ENCODE results near the gene SFI1. TPM values are rescaled to one million over a fixed set of nuclear protein-coding genes. Genes with fewer than 3 reads are reported as not detected.
"Not testable (repeated sequence)": the region's sequence is repeated elsewhere in the genome, so short reads cannot be mapped to it uniquely, and the experiment has no call there.

SFI1 gene
- total and polyA plus RNA-seq, 4 donors = 14.0 to 46.0 (median 32.7) TPM

DNA sequence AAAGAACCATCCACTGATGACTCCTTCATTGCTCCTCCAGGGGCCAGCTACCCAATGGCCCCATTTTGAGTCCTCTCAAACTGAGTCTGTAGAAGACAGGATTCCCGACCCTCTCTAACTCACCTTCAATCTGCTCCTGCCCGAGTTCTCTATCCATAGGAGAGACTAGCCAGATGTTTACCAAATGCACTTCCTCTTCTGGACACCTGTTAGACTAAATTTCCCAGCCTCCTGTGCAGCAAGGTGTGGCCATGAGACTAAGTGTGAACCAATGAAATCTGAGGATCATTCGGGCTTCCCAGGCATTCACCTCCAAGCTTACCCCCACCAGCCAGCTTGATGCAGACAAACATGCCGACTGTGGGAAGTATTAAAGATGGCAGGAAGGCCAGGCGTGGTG lies 158.1 kb downstream of the SFI1 start:
- WGBS, 2 donors = 93 to 95% methylated on average over 5 of the region's 5 CpGs
- Histone ChIP-seq H3K4me3 (no peak overlapping the region), H3K27ac (ENCODE audit: low read depth in 1 of 2, low read length in 1 of 2) (no peak overlapping the region), H3K9me3 (ENCODE audit: control insufficient read depth in 4 of 4, insufficient read depth in 3 of 4, low read length in 3 of 4) (no peaks in the 10 kb centered on the region), H3K36me3 (ENCODE audit: control insufficient read depth in 4 of 4, insufficient read depth in 4 of 4, low read length in 4 of 4) (peaks cover 0 to 4% (median 1%) of the 10 kb centered on the region in 4 donors), H3K9ac (ENCODE audit: insufficient read depth in 1 of 2, low read length in 2 of 2) (no peak overlapping the region), H3K27me3 (ENCODE audit: control insufficient read depth in 3 of 3, insufficient read depth in 3 of 3, low read length in 2 of 3) (no peaks in the 10 kb centered on the region), H3K4me1 (ENCODE audit: control insufficient read depth in 5 of 5, insufficient read depth in 5 of 5, low read length in 5 of 5) (peaks cover 0 to 6% (median 0%) of the 10 kb centered on the region in 5 donors)
- DNase-seq (no peak), ATAC-seq (ENCODE audit: insufficient read depth, low FRiP score) (no peak)
- TF ChIP-seq, protein P1, sequence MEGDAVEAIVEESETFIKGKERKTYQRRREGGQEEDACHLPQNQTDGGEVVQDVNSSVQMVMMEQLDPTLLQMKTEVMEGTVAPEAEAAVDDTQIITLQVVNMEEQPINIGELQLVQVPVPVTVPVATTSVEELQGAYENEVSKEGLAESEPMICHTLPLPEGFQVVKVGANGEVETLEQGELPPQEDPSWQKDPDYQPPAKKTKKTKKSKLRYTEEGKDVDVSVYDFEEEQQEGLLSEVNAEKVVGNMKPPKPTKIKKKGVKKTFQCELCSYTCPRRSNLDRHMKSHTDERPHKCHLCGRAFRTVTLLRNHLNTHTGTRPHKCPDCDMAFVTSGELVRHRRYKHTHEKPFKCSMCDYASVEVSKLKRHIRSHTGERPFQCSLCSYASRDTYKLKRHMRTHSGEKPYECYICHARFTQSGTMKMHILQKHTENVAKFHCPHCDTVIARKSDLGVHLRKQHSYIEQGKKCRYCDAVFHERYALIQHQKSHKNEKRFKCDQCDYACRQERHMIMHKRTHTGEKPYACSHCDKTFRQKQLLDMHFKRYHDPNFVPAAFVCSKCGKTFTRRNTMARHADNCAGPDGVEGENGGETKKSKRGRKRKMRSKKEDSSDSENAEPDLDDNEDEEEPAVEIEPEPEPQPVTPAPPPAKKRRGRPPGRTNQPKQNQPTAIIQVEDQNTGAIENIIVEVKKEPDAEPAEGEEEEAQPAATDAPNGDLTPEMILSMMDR (IDR thresholded peaks at IDR 0.05; ENCODE audit: control extremely low read depth, extremely low read depth) = no peak

DNA sequence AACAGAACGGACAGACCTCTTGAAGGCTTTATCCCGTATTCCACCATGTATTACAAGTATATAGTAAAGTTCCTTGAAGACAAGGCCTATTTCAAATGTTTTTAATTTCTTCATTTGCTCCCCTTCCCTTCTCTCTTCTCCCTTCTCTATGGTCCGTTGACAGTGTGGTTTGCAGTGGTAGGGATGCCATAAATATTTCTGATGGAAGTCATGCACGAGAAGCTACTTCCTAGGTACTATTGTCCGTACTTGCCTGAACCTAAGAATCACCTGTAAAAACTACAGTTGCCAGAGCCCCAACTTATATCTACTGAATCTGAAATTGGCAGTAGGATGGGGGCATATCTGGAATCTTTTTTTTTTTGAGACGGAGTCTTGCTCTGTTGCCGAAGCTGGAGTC lies 162.9 kb downstream of the SFI1 start:
- H3K27me3 ChIP-seq (ENCODE audit: control insufficient read depth in 3 of 3, insufficient read depth in 3 of 3, low read length in 2 of 3) = no peaks in the 10 kb centered on the region
- H3K9me3 ChIP-seq (ENCODE audit: control insufficient read depth in 4 of 4, insufficient read depth in 3 of 4, low read length in 3 of 4) = no peaks in the 10 kb centered on the region
- H3K27ac ChIP-seq (ENCODE audit: low read depth in 1 of 2, low read length in 1 of 2) = no peak overlapping the region
- 87 to 90% methylated on average over 7 of the region's 7 CpGs for WGBS, 2 donors
- H3K36me3 ChIP-seq (ENCODE audit: control insufficient read depth in 4 of 4, insufficient read depth in 4 of 4, low read length in 4 of 4) = peaks cover 0 to 3% (median under 1%) of the 10 kb centered on the region in 4 donors
- H3K9ac ChIP-seq (ENCODE audit: insufficient read depth in 1 of 2, low read length in 2 of 2) = no peak overlapping the region
- peaks cover 0 to 11% (median 8%) of the 10 kb centered on the region in 5 donors for H3K4me1 ChIP-seq (ENCODE audit: control insufficient read depth in 5 of 5, insufficient read depth in 5 of 5, low read length in 5 of 5)
- H3K4me3 ChIP-seq = no peak overlapping the region
- no peak for DNase-seq
- ATAC-seq (ENCODE audit: insufficient read depth, low FRiP score) = no peak
- TF ChIP-seq, protein P1 (IDR thresholded peaks at IDR 0.05; ENCODE audit: control extremely low read depth, extremely low read depth) = no peak

DNA sequence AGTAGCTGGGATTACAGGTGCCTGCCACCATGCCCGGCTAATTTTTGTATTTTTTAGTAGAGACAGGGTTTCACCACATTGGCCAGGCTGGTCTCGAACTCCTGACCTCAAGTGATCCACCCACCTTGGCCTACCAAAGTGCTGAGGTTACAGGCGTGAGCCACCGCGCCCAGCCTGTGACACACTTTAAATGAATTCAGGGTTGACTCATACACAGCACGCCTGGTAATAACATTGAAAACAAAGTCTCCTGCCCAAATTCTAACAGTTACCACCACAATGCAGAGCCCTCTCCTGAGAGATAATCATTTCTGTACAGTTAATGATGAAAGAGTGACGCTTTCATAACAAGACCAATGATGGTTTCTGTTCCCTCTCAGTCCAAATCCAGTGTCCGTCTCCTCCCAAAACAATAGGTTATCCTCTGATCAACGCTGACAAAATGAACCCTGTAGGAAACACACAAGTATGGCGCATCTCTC lies 164.6 kb downstream of the SFI1 start:
- H3K27me3 ChIP-seq (ENCODE audit: control insufficient read depth in 3 of 3, insufficient read depth in 3 of 3, low read length in 2 of 3); H3K4me1 ChIP-seq (ENCODE audit: control insufficient read depth in 5 of 5, insufficient read depth in 5 of 5, low read length in 5 of 5); H3K36me3 ChIP-seq (ENCODE audit: control insufficient read depth in 4 of 4, insufficient read depth in 4 of 4, low read length in 4 of 4); DNase-seq; H3K9me3 ChIP-seq (ENCODE audit: control insufficient read depth in 4 of 4, insufficient read depth in 3 of 4, low read length in 3 of 4); H3K4me3 ChIP-seq; H3K27ac ChIP-seq (ENCODE audit: low read depth in 1 of 2, low read length in 1 of 2); ATAC-seq (ENCODE audit: insufficient read depth, low FRiP score): not testable (repeated sequence)
- WGBS, 2 donors = 48 to 72% methylated on average over 10 of the region's 10 CpGs
- H3K9ac ChIP-seq (ENCODE audit: insufficient read depth in 1 of 2, low read length in 2 of 2) = peak overlapping the region; percentile 86 to 88

DNA sequence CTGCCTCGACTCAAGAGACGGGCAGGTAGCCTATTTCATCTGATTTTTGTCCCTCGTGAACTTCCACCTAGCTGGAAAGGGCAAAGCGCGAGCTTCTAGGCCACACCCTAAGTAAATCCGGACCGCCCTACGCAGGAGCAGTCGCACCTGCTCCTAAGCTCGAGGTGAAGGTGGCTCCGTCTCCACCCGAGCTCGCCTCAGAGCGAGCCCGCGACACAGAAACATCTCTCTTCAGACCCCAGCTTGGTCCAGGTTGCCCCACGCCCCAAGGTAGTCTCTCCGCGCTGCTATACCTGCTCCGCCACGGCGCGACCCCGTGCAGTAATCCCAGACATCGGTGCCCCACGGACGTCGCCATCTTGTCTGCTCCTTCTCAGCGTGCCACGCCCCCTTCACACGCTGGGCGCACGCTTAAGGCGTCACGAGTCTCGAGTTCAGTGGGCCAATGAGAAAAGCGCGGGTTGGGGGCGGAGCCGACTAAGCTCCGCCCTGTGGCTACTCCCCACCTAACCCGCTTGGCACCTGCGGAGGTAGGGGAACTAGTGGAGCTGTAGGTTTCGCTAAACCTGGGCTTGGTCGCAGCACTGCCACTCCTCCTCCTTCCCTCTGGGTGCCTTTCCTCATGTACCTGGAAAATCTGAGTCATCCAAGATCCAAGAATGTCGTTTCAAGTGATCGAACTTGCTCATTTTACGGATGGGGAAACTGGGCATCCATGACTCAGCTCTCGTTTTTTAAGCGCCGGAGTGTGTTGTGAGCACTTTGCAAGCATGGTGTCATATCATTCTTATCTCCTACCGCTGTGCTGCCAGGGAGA lies 165.7 kb downstream of the SFI1 start, which contains the start of gene PISD:
Gene PISD (minus strand): TSS at position 365 of the 817 bp plus-strand sequence. CDS start 7 bp downstream, at position 358.
- H3K9me3 ChIP-seq (ENCODE audit: control insufficient read depth in 4 of 4, insufficient read depth in 3 of 4, low read length in 3 of 4) = no peaks in the 10 kb centered on the region
- ATAC-seq (ENCODE audit: insufficient read depth, low FRiP score) = peak; percentile 96
- H3K27me3 ChIP-seq (ENCODE audit: control insufficient read depth in 3 of 3, insufficient read depth in 3 of 3, low read length in 2 of 3) = no peaks in the 10 kb centered on the region
- WGBS, 2 donors = 2% methylated on average over 52 of the region's 52 CpGs
- peak within 1 kb of the TSS; percentile 46 to 71 for H3K27ac ChIP-seq (ENCODE audit: low read depth in 1 of 2, low read length in 1 of 2)
- TF ChIP-seq, protein P1 (IDR thresholded peaks at IDR 0.05; ENCODE audit: control extremely low read depth, extremely low read depth) = no peak
- H3K9ac ChIP-seq (ENCODE audit: insufficient read depth in 1 of 2, low read length in 2 of 2) = peak within 1 kb of the TSS; percentile 86 to 88
- H3K4me1 ChIP-seq (ENCODE audit: control insufficient read depth in 5 of 5, insufficient read depth in 5 of 5, low read length in 5 of 5) = peaks cover 0 to 9% (median 8%) of the 10 kb centered on the region in 5 donors
- H3K36me3 ChIP-seq (ENCODE audit: control insufficient read depth in 4 of 4, insufficient read depth in 4 of 4, low read length in 4 of 4) = peaks cover 0 to 3% (median under 1%) of the 10 kb centered on the region in 4 donors
- peak; percentile 95 to 96 (median 96) for DNase-seq
- H3K4me3 ChIP-seq = peak within 1 kb of the TSS; percentile 61
